Nephron (organoid): Measurements from ENCODE around the gene PBX1.

Source experiments
- H3K27ac Mint-ChIP-seq, 3 experiments: 2 replicates each; pipeline ENCODE4 v1.8.0; 2020; ENCODE audit warnings: mixed read lengths in 3 of 3, mild to moderate bottlenecking in 2 of 3, moderate library complexity in 1 of 3
- H3K27me3 Mint-ChIP-seq: 2 replicates; pipeline ENCODE4 v1.8.0; 2021; ENCODE audit warnings: low read depth, mild to moderate bottlenecking, moderate library complexity, mixed read lengths
- H3K36me3 Mint-ChIP-seq: 2 replicates; pipeline ENCODE4 v1.8.0; 2020; ENCODE audit warnings: low read depth, mixed read lengths
- H3K4me1 Mint-ChIP-seq: 2 replicates; pipeline ENCODE4 v1.8.0; 2020; ENCODE audit warnings: mixed read lengths
- H3K4me3 Mint-ChIP-seq, 3 experiments: 2 replicates each; pipeline ENCODE4 v1.8.0; 2020; ENCODE audit warnings: mild to moderate bottlenecking in 3 of 3, mixed read lengths in 3 of 3, moderate library complexity in 2 of 3
- H3K9me3 Mint-ChIP-seq: 2 replicates; pipeline ENCODE4 v1.8.0; 2020; ENCODE audit warnings: mixed read lengths
- CTCF ChIP-seq, 3 experiments: fragments of 200-600 bp; sonication (generic); IDR thresholded peaks; one replicate each; pipeline ENCODE4 v1.5.0; 2021; ENCODE audit warnings: antibody characterized with exemption in 3 of 3; ENCODE audit not compliant: unreplicated experiment in 3 of 3

Gene PBX1

DNA sequence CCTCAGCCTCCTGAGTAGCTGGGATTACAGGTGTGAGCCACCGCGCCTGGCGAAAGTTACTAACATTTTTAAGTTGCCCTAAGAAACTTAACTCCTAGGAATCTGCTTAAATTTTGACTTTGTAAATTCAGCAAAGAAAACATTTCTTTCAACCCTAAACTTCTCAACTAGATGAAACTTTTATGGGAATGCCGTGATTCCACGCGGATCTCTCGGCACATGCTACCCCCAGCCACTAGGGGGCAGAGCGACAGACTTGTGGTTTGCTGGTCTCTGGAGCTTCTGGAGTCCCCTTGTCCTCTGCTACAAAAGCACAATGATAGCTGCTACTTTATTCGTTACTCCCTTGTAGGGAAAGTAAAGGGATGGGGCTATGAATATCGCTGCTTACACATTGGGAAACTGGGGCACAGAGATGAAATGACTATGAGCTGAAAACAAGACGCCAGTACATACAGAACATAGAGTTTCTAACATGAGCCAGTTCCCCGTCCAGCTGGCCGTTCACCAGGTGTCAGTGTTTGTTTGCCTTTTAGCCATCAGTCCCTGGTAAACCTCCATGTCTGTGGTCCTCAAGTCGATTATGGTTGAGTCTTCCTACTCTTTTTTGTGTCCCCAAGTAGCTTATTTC is 114.7 kb downstream of the PBX1 start:
- peak; percentile 28 to 48 (median 34) for TF ChIP-seq CTCF (IDR thresholded peaks at IDR 0.05; ENCODE audit: unreplicated experiment in 3 of 3)
- no peak overlapping the region for H3K4me3 Mint-ChIP-seq
- H3K36me3 Mint-ChIP-seq: peaks cover 30% of the 10 kb centered on the region
- no peaks in the 10 kb centered on the region for H3K9me3 Mint-ChIP-seq
- H3K27me3 Mint-ChIP-seq: no peaks in the 10 kb centered on the region
- peaks cover 40% of the 10 kb centered on the region for H3K4me1 Mint-ChIP-seq
- H3K27ac Mint-ChIP-seq: no peak overlapping the region

- H3K4me1 Mint-ChIP-seq: peaks cover 37% of the 10 kb centered on the region
- H3K9me3 Mint-ChIP-seq: no peaks in the 10 kb centered on the region
- peaks cover 29% of the 10 kb centered on the region for H3K36me3 Mint-ChIP-seq
- H3K27ac Mint-ChIP-seq: peak overlapping the region in 1 of 3 experiments; percentile 15
- H3K4me3 Mint-ChIP-seq: no peak overlapping the region
- no peak for TF ChIP-seq CTCF (IDR thresholded peaks at IDR 0.05; ENCODE audit: unreplicated experiment in 3 of 3)
- no peaks in the 10 kb centered on the region for H3K27me3 Mint-ChIP-seq
These were observed 116.4 kb downstream of the PBX1 start for GRCh38 chr1:164675342-164675904.

- Mint-ChIP-seq H3K9me3 (no peaks in the 10 kb centered on the region), H3K4me1 (peaks cover 10% of the 10 kb centered on the region), H3K36me3 (peaks cover 36% of the 10 kb centered on the region), H3K4me3 (no peak overlapping the region), H3K27ac (no peak overlapping the region), H3K27me3 (no peaks in the 10 kb centered on the region)
- no peak for TF ChIP-seq CTCF (IDR thresholded peaks at IDR 0.05; ENCODE audit: unreplicated experiment in 3 of 3)
These were observed 119.2 kb downstream of the PBX1 start for GRCh38 chr1:164678136-164678700.

GRCh38 chr1:164682570-164682969 is 123.6 kb downstream of the PBX1 start:
- Mint-ChIP-seq H3K36me3 (peaks cover 50% of the 10 kb centered on the region), H3K27ac (peak overlapping the region; percentile 55 to 94 (median 64)), H3K27me3 (no peaks in the 10 kb centered on the region), H3K4me3 (no peak overlapping the region), H3K9me3 (no peaks in the 10 kb centered on the region), H3K4me1 (no peaks in the 10 kb centered on the region)
- TF ChIP-seq CTCF (IDR thresholded peaks at IDR 0.05; ENCODE audit: unreplicated experiment in 3 of 3): no peak

DNA sequence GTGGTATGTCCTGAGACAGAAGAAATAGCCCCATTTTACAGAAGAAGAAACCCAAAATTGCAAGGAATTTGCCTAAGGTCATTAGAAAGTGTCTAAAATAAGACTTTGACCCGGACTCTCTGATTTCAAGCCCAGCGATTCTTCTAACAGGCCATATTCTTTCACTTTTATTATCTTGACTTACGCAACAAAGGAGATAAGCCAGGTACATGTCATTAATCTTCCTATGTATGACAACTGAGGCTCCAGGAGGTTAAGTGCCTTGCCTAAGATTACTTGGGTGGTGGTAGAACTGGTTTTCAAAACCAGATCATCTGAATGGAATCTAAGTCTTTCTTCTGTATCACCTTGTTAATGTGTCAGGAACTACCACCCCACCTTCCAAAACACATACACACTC is 124.3 kb downstream of the PBX1 start:
- Mint-ChIP-seq H3K27me3 (no peaks in the 10 kb centered on the region), H3K4me1 (no peaks in the 10 kb centered on the region), H3K27ac (peak overlapping the region; percentile 35 to 94 (median 55)), H3K36me3 (peaks cover 49% of the 10 kb centered on the region), H3K4me3 (no peak overlapping the region), H3K9me3 (no peaks in the 10 kb centered on the region)
- TF ChIP-seq CTCF (IDR thresholded peaks at IDR 0.05; ENCODE audit: unreplicated experiment in 3 of 3): no peak
